ENCODE results near the gene PVALEF. TPM values are rescaled to one million over a fixed set of nuclear protein-coding genes. Genes with fewer than 3 reads are reported as not detected.

Gene PVALEF
- total and polyA plus RNA-seq, 2 donors (not counting 3 experiments of a cell fraction or from before 2014, with no cell fraction given): not detected

GRCh38 chr17:81210868-81211267, 45.6 kb downstream of the PVALEF start:
- ChIA-PET POLR2A (no interaction called here), CTCF (interaction anchor here (1.0 kb wide), 2 partner anchors 10 to 68 kb away, joined by 4 to 5 read pairs; no protein-coding TSS in a partner anchor)
- Histone ChIP-seq H3K9me1 (replicated peaks; ENCODE audit: control insufficient read depth, extremely low read depth, insufficient read depth, low read length) (no peaks in the 10 kb centered on the region), H3K9me3 (replicated peaks; ENCODE audit: control insufficient read depth, insufficient read depth, low read length) (no peaks in the 10 kb centered on the region), H4K20me1 (replicated peaks; ENCODE audit: control insufficient read depth, extremely low read depth, insufficient read depth, low read length) (no peaks in the 10 kb centered on the region), H3K4me3 (replicated peaks in 1 of 3; ENCODE audit: insufficient read depth in 1 of 3, low read depth in 1 of 3, low read length in 3 of 3) (no peak overlapping the region), H3K4me2 (ENCODE audit: insufficient read depth, low read length) (peak overlapping the region; percentile 21), H3K4me1 (ENCODE audit: control insufficient read depth, extremely low read depth, insufficient read depth, low read length) (peaks cover 6% of the 10 kb centered on the region), H3K79me2 (ENCODE audit: control insufficient read depth, insufficient read depth, low read length) (no peaks in the 10 kb centered on the region), H3K36me3 (ENCODE audit: control insufficient read depth in 2 of 2, extremely low read depth in 1 of 2, insufficient read depth in 2 of 2, low read length in 2 of 2) (peaks cover 0 to 4% of the 10 kb centered on the region in 2 experiments), H2AFZ (ENCODE audit: low read depth, low read length) (no peak overlapping the region), H3K9ac (replicated peaks; ENCODE audit: extremely low read depth, insufficient read depth, low read length) (no peak overlapping the region), H3K27me3 (ENCODE audit: control insufficient read depth in 2 of 2, insufficient read depth in 2 of 2, low read length in 2 of 2) (no peaks in the 10 kb centered on the region), H3K27ac (ENCODE audit: insufficient read depth, low read depth, low read length) (no peak overlapping the region)
- FAIRE-seq: no peak
- no TSS peak for BruUV-seq (replicated peaks)
- dilution Hi-C loops (cut with MboI; ENCODE audit: extremely low pct_ligation_motif_present, low sequenced_read_pairs) (no loop called here), intact Hi-C loops (cut with micrococcal nuclease) (no loop called here)
- TF ChIP-seq CTCF (IDR thresholded peaks at IDR 0.05; ENCODE audit: extremely low read depth in 1 of 2, insufficient read depth in 1 of 2, low read depth in 1 of 2, low read length in 2 of 2) (no peak), MAX (IDR thresholded peaks at IDR 0.05; ENCODE audit: insufficient read depth, insufficient read length) (no peak), POLR2AphosphoS5 (IDR thresholded peaks at IDR 0.05; ENCODE audit: insufficient read depth, low read depth, low read length) (no peak), JUN (IDR thresholded peaks at IDR 0.05; ENCODE audit: borderline replicate concordance, insufficient read depth, insufficient read length, low read depth) (no peak)
- no peak for DNase-seq (ENCODE audit: low read depth, low spot score)

- no peaks in the 10 kb centered on the region for H3K9me3 ChIP-seq (replicated peaks; ENCODE audit: control insufficient read depth, insufficient read depth, low read length)
- no peak for TF ChIP-seq POLR2A (IDR thresholded peaks at IDR 0.05; ENCODE audit: low read depth, low read length)
- TF ChIP-seq POLR2AphosphoS5 (IDR thresholded peaks at IDR 0.05; ENCODE audit: insufficient read depth, low read depth, low read length): no peak
- TF ChIP-seq MAX (IDR thresholded peaks at IDR 0.05; ENCODE audit: insufficient read depth, insufficient read length): no peak
- no peak for TF ChIP-seq EZH2 (IDR thresholded peaks at IDR 0.05; ENCODE audit: borderline replicate concordance, low read depth, low read length, severe bottlenecking)
- no peak for TF ChIP-seq JUN (IDR thresholded peaks at IDR 0.05; ENCODE audit: borderline replicate concordance, insufficient read depth, insufficient read length, low read depth)
- TF ChIP-seq GATA2 (IDR thresholded peaks at IDR 0.05; ENCODE audit: insufficient read depth, insufficient read length, low read depth, low read length): no peak
- TF ChIP-seq MYC (IDR thresholded peaks at IDR 0.05; ENCODE audit: low read depth, low read length): no peak
- no peak for TF ChIP-seq CTCF (IDR thresholded peaks at IDR 0.05; ENCODE audit: extremely low read depth in 1 of 2, insufficient read depth in 1 of 2, low read depth in 1 of 2, low read length in 2 of 2)
- TF ChIP-seq FOS (IDR thresholded peaks at IDR 0.05; ENCODE audit: borderline replicate concordance, insufficient read depth, low read length): no peak
- ChIA-PET CTCF (no interaction called here), POLR2A (no interaction called here)
- no peak overlapping the region for H3K27ac ChIP-seq (ENCODE audit: insufficient read depth, low read depth, low read length)
- DNase-seq (ENCODE audit: low read depth, low spot score) (no peak), FAIRE-seq (no peak)
- no peaks in the 10 kb centered on the region for H3K79me2 ChIP-seq (ENCODE audit: control insufficient read depth, insufficient read depth, low read length)
- no peaks in the 10 kb centered on the region for H3K36me3 ChIP-seq (ENCODE audit: control insufficient read depth in 2 of 2, extremely low read depth in 1 of 2, insufficient read depth in 2 of 2, low read length in 2 of 2)
- no peaks in the 10 kb centered on the region for H4K20me1 ChIP-seq (replicated peaks; ENCODE audit: control insufficient read depth, extremely low read depth, insufficient read depth, low read length)
- intact Hi-C loops (cut with micrococcal nuclease): no loop called here
- H3K27me3 ChIP-seq (ENCODE audit: control insufficient read depth in 2 of 2, insufficient read depth in 2 of 2, low read length in 2 of 2): no peaks in the 10 kb centered on the region
- no peak overlapping the region for H3K4me3 ChIP-seq (replicated peaks in 1 of 3; ENCODE audit: insufficient read depth in 1 of 3, low read depth in 1 of 3, low read length in 3 of 3)
- dilution Hi-C loops (cut with MboI; ENCODE audit: extremely low pct_ligation_motif_present, low sequenced_read_pairs): no loop called here
- H3K4me1 ChIP-seq (ENCODE audit: control insufficient read depth, extremely low read depth, insufficient read depth, low read length): peaks cover 6% of the 10 kb centered on the region
- no TSS peak for BruUV-seq (replicated peaks)
- H3K4me2 ChIP-seq (ENCODE audit: insufficient read depth, low read length): no peak overlapping the region
- no peak overlapping the region for H3K9ac ChIP-seq (replicated peaks; ENCODE audit: extremely low read depth, insufficient read depth, low read length)
- no peak overlapping the region for H2AFZ ChIP-seq (ENCODE audit: low read depth, low read length)
- H3K9me1 ChIP-seq (replicated peaks; ENCODE audit: control insufficient read depth, extremely low read depth, insufficient read depth, low read length): no peaks in the 10 kb centered on the region
Measured at GRCh38 chr17:81212365-81212764, 47.1 kb downstream of the PVALEF start.
